Kidney epithelial cell (primary cell): ENCODE data around the gene GARNL3. TPM values are rescaled to one million over a fixed set of nuclear protein-coding genes. Genes with fewer than 3 reads are reported as not detected.
A peak's percentile ranks its signal among the peaks of the same experiment; 100 is the strongest.

ENCODE experiments used
- DNase-seq: peaks from one replicate; pipeline ENCODE4 v3.0.0-alpha.2; 2010; ENCODE audit warnings: low read depth
- H3K27me3 ChIP-seq: 2 replicates; pipeline ENCODE4 v1.6.0; 2011; ENCODE audit warnings: low read length; ENCODE audit not compliant: control insufficient read depth, insufficient read depth
- H3K36me3 ChIP-seq: 2 replicates; pipeline ENCODE4 v1.5.1; 2011; ENCODE audit warnings: low read length; ENCODE audit not compliant: control insufficient read depth, insufficient read depth
- H3K4me3 ChIP-seq: 2 replicates; pipeline ENCODE4 v1.5.1; 2011; ENCODE audit warnings: low read depth, mild to moderate bottlenecking, control low read depth, low read length
- CTCF ChIP-seq: IDR thresholded peaks from 2 replicates; pipeline ENCODE4 v1.5.1; 2011; ENCODE audit warnings: mild to moderate bottlenecking, moderate library complexity, low read length, control low read depth, inconsistent platforms; ENCODE audit not compliant: insufficient read depth, poor library complexity, severe bottlenecking
- total RNA-seq: library from RNA; depleted of rRNA; stranded (reverse); fragments of >200 nt; gene quantifications from 2 replicates; pipeline ENCODE4 v1.2.3, GENCODE V29; 2015

Gene GARNL3
- total RNA-seq, 1 donor from 2014 or later = 5.3 TPM

GRCh38 chr9:127218818-127219217 is 45.8 kb upstream of the GARNL3 start:
- peaks cover 8% of the 10 kb centered on the region for H3K27me3 ChIP-seq
- no peaks in the 10 kb centered on the region for H3K36me3 ChIP-seq
- H3K4me3 ChIP-seq = no peak overlapping the region
- DNase-seq = no peak
- no peak for TF ChIP-seq CTCF

- Histone ChIP-seq H3K36me3 (no peaks in the 10 kb centered on the region), H3K4me3 (no peak overlapping the region), H3K27me3 (peaks cover 13% of the 10 kb centered on the region)
- TF ChIP-seq CTCF = no peak
- DNase-seq = no peak
Observed at GRCh38 chr9:127219520-127219919, 45.1 kb upstream of the GARNL3 start.

- no peak for DNase-seq
- TF ChIP-seq CTCF = no peak
- no peak overlapping the region for H3K4me3 ChIP-seq
- no peaks in the 10 kb centered on the region for H3K36me3 ChIP-seq
- peaks cover 14% of the 10 kb centered on the region for H3K27me3 ChIP-seq
Observed at GRCh38 chr9:127221695-127222094, 42.9 kb upstream of the GARNL3 start.

- DNase-seq = no peak
Observed at GRCh38 chr9:127222388-127223095, 42.0 kb upstream of the GARNL3 start.

GRCh38 chr9:127223266-127223665 is 41.3 kb upstream of the GARNL3 start:
- DNase-seq = no peak
- H3K27me3 ChIP-seq = peaks cover 14% of the 10 kb centered on the region
- TF ChIP-seq CTCF = no peak
- H3K36me3 ChIP-seq = no peaks in the 10 kb centered on the region
- no peak overlapping the region for H3K4me3 ChIP-seq

More at GRCh38 chr9:127222388-127223095, 42.0 kb upstream of the GARNL3 start:
- Histone ChIP-seq H3K4me3 (no peak overlapping the region), H3K27me3 (peaks cover 14% of the 10 kb centered on the region), H3K36me3 (no peaks in the 10 kb centered on the region)
- no peak for TF ChIP-seq CTCF

GRCh38 chr9:127223810-127224177 is 40.8 kb upstream of the GARNL3 start:
- TF ChIP-seq CTCF = no peak
- H3K4me3 ChIP-seq = peak overlapping the region; percentile 15
- H3K27me3 ChIP-seq = peaks cover 14% of the 10 kb centered on the region
- DNase-seq = no peak
- no peaks in the 10 kb centered on the region for H3K36me3 ChIP-seq
